Keratinocyte (primary cell): ENCODE data around the gene CCDC127. TPM values are rescaled to one million over a fixed set of nuclear protein-coding genes. Genes with fewer than 3 reads are reported as not detected.
"Not testable (repeated sequence)": the region's sequence is repeated elsewhere in the genome, so short reads cannot be mapped to it uniquely, and the experiment has no call there.

Source experiments
- DNase-seq: peaks from one replicate; pipeline ENCODE4 v3.0.0-alpha.2; 2011; ENCODE audit warnings: low read depth, missing footprints, low spot score
- FAIRE-seq: peaks from 2 replicates; lab custom pipeline; 2011; peaks lifted over from hg19 to GRCh38; lab: Jason Lieb, UNC
- H2AFZ ChIP-seq: 2 replicates; pipeline ENCODE4 v1.6.0; 2012; ENCODE audit warnings: low read length, control low read depth, inconsistent platforms; ENCODE audit not compliant: control insufficient read depth
- H3K27ac ChIP-seq: 2 replicates; pipeline ENCODE4 v1.5.1; 2011; ENCODE audit warnings: low read length; ENCODE audit not compliant: control insufficient read depth, insufficient read depth
- H3K27me3 ChIP-seq: 3 replicates; pipeline ENCODE4 v1.6.0; 2011; ENCODE audit warnings: low read length; ENCODE audit not compliant: control insufficient read depth, insufficient read depth; ENCODE audit errors: extremely low read depth
- H3K36me3 ChIP-seq, 2 experiments: 2 replicates in 1 of 2; 3 replicates in 1 of 2; pipeline ENCODE4 v1.5.1; 2011; ENCODE audit warnings: low read length in 2 of 2, mild to moderate bottlenecking in 1 of 2; ENCODE audit not compliant: control insufficient read depth in 2 of 2, insufficient read depth in 2 of 2; ENCODE audit errors: extremely low read depth in 1 of 2
- H3K4me1 ChIP-seq: 3 replicates; pipeline ENCODE4 v1.5.1; 2011; ENCODE audit warnings: low read length; ENCODE audit not compliant: control insufficient read depth, insufficient read depth; ENCODE audit errors: extremely low read depth
- H3K4me2 ChIP-seq: 3 replicates; pipeline ENCODE4 v1.6.0; 2011; ENCODE audit warnings: low read depth, low read length; ENCODE audit not compliant: control insufficient read depth, insufficient read depth; ENCODE audit errors: extremely low read depth
- H3K4me3 ChIP-seq, 3 experiments: fragments of 200-600 bp in 1 of 3; sonication (generic) in 1 of 3; 2 replicates in 2 of 3; 3 replicates in 1 of 3; pipeline ENCODE4 v1.5.1; 2011 to 2016; ENCODE audit warnings: low read length in 3 of 3, mild to moderate bottlenecking in 3 of 3, control low read depth in 2 of 3, inconsistent platforms in 1 of 3, low read depth in 1 of 3, mixed read lengths in 1 of 3, mixed run types in 1 of 3, moderate library complexity in 1 of 3; ENCODE audit not compliant: control insufficient read depth in 2 of 3, insufficient read depth in 2 of 3; ENCODE audit errors: extremely low read depth in 1 of 3
- H3K79me2 ChIP-seq: 2 replicates; pipeline ENCODE4 v1.6.0; 2012; ENCODE audit warnings: low read length; ENCODE audit not compliant: control insufficient read depth, insufficient read depth
- H3K9ac ChIP-seq: 3 replicates; pipeline ENCODE4 v1.6.0; 2011; ENCODE audit warnings: low read length; ENCODE audit not compliant: control insufficient read depth, insufficient read depth; ENCODE audit errors: extremely low read depth
- H3K9me1 ChIP-seq: 3 replicates; pipeline ENCODE4 v1.6.0; 2011; ENCODE audit warnings: low read length; ENCODE audit not compliant: control insufficient read depth, insufficient read depth; ENCODE audit errors: extremely low read depth
- H3K9me3 ChIP-seq: 2 replicates; pipeline ENCODE4 v1.5.1; 2012; ENCODE audit warnings: low read depth, low read length; ENCODE audit not compliant: control insufficient read depth
- H4K20me1 ChIP-seq: 3 replicates; pipeline ENCODE4 v1.6.0; 2011; ENCODE audit warnings: low read length; ENCODE audit not compliant: control insufficient read depth, insufficient read depth; ENCODE audit errors: extremely low read depth
- CTCF ChIP-seq, 3 experiments: IDR thresholded peaks in 1 of 3; conservative IDR thresholded peaks in 1 of 3; optimal IDR thresholded peaks in 1 of 3; 2 replicates in 2 of 3; 3 replicates in 1 of 3; pipeline versions ENCODE3 to v1.5.1; 2011; ENCODE audit warnings: low read length in 3 of 3, mild to moderate bottlenecking in 3 of 3, moderate library complexity in 2 of 3, control low read depth in 1 of 3, inconsistent platforms in 1 of 3; ENCODE audit not compliant: insufficient read depth in 2 of 3; ENCODE audit errors: extremely low read depth in 1 of 3
- EZH2 ChIP-seq: IDR thresholded peaks from one replicate; pipeline ENCODE4 v1.6.1; 2012; ENCODE audit warnings: inconsistent platforms, mild to moderate bottlenecking, low read length, moderate library complexity
- dilution Hi-C: fragments of 300-500 bp; cut with MboI; formaldehyde crosslinking; loops from one replicate; pipeline ENCODE4 v1.7.0; 2020; ENCODE audit warnings: low sequenced_read_pairs; ENCODE audit not compliant: extremely low pct_ligation_motif_present
- polyA plus RNA-seq, 5 experiments: library from polyadenylated mRNA; depleted of rRNA in 3 of 5; stranded (reverse) in 3 of 5; stranded (forward) in 1 of 5; unstranded in 1 of 5; fragments of >200 nt; gene quantifications; 1 replicate in 1 of 5; 2 replicates in 3 of 5; 3 replicates in 1 of 5; pipeline versions ENCODE4 v1.2.1 to v1.2.3, GENCODE V29; 2011 to 2012; ENCODE audit warnings: missing spikeins in 2 of 5, low read depth in 1 of 5, low replicate concordance in 1 of 5

CCDC127 gene
- polyA plus RNA-seq, 1 donor (not counting 4 experiments of a cell fraction or from before 2014, with no cell fraction given), result 4.9 TPM

GRCh38 chr5:234450-234849 lies 16.5 kb upstream of the CCDC127 start:
- Histone ChIP-seq H3K9ac (no peak overlapping the region), H4K20me1 (no peaks in the 10 kb centered on the region), H3K4me2 (no peak overlapping the region), H3K27me3 (no peaks in the 10 kb centered on the region), H3K4me1 (no peaks in the 10 kb centered on the region), H3K36me3 (peaks cover 16 to 30% of the 10 kb centered on the region in 2 experiments), H3K79me2 (peaks cover 3% of the 10 kb centered on the region), H3K27ac (no peak overlapping the region), H2AFZ (no peak overlapping the region), H3K9me1 (no peaks in the 10 kb centered on the region), H3K4me3 (no peak overlapping the region), H3K9me3 (no peaks in the 10 kb centered on the region)
- dilution Hi-C loops, result no loop called here
- TF ChIP-seq EZH2 (no peak), CTCF (optimal IDR thresholded peaks at IDR 0.05 in 1 of 3, IDR thresholded peaks at IDR 0.05 in 1 of 3, conservative IDR thresholded peaks at IDR 0.05 in 1 of 3; ENCODE audit: extremely low read depth in 1 of 3, insufficient read depth in 2 of 3, low read length in 3 of 3) (no peak)
- FAIRE-seq (no peak), DNase-seq (no peak)

- H3K9me1 ChIP-seq, H3K4me2 ChIP-seq, H3K27ac ChIP-seq, H3K79me2 ChIP-seq, H3K9ac ChIP-seq, H3K4me3 ChIP-seq, H3K9me3 ChIP-seq, FAIRE-seq, H2AFZ ChIP-seq, dilution Hi-C loops, H4K20me1 ChIP-seq, DNase-seq, H3K4me1 ChIP-seq, H3K27me3 ChIP-seq: not testable (repeated sequence)
- peaks cover 24 to 29% of the 10 kb centered on the region in 2 experiments for H3K36me3 ChIP-seq
These were observed 15.5 kb upstream of the CCDC127 start for GRCh38 chr5:233426-233825.

DNA sequence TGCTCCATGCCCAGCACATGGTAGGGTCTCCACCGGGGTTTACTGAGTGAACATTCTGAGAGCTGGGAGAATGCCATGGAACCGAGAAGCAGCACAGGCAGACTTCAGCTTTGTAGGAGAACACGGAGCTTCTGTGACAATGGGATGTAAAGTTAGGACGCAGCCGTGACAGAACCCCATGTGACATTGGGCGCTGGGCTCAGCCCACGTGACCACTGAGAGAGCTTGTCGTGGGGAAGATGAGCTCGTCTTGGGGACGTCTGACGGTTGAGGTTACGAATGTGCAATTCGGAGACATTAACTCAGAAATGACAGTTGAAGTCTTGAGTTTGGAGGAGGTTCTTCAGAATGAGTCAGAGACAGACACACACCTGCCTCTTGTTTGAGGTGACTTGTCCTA lies 13.7 kb upstream of the CCDC127 start:
- H3K4me1 ChIP-seq, result no peaks in the 10 kb centered on the region
- dilution Hi-C loops, result no loop called here
- no peak for FAIRE-seq

More for the DNA sequence above, 13.7 kb upstream of the CCDC127 start:
- Histone ChIP-seq H3K9ac (no peak overlapping the region), H3K27me3 (no peaks in the 10 kb centered on the region), H2AFZ (no peak overlapping the region), H3K9me1 (no peaks in the 10 kb centered on the region), H3K4me2 (no peak overlapping the region), H3K4me3 (no peak overlapping the region), H3K36me3 (peaks cover 30% of the 10 kb centered on the region in 2 experiments), H4K20me1 (no peaks in the 10 kb centered on the region), H3K79me2 (peaks cover 9% of the 10 kb centered on the region), H3K27ac (no peak overlapping the region), H3K9me3 (no peaks in the 10 kb centered on the region)
- TF ChIP-seq EZH2, result no peak
- TF ChIP-seq CTCF (optimal IDR thresholded peaks at IDR 0.05 in 1 of 3, IDR thresholded peaks at IDR 0.05 in 1 of 3, conservative IDR thresholded peaks at IDR 0.05 in 1 of 3; ENCODE audit: extremely low read depth in 1 of 3, insufficient read depth in 2 of 3, low read length in 3 of 3), result no peak
- DNase-seq, result no peak
